Smooth muscle cell (in vitro differentiated cells): ENCODE results near the gene ICA1L. TPM values are rescaled to one million over a fixed set of nuclear protein-coding genes. Genes with fewer than 3 reads are reported as not detected.

ENCODE experiments used
- DNase-seq: peaks from one replicate; lab custom pipeline; 2025; ENCODE audit not compliant: unreplicated experiment; lab: John Stamatoyannopoulos, UW
- H2AFZ ChIP-seq: fragments of 200-600 bp; sonication (generic); 2 replicates; pipeline ENCODE4 v1.6.0; 2016; ENCODE audit warnings: antibody characterized with exemption, low read depth, mild to moderate bottlenecking
- H3F3A ChIP-seq: fragments of 200-600 bp; sonication (generic); 2 replicates; pipeline ENCODE4 v1.6.0; 2017; ENCODE audit warnings: antibody characterized with exemption, low read depth
- H3K27ac ChIP-seq: fragments of 200-600 bp; sonication (generic); 2 replicates; pipeline ENCODE4 v1.5.1; 2016; ENCODE audit warnings: low read depth, mild to moderate bottlenecking
- H3K27me3 ChIP-seq: fragments of 200-600 bp; sonication (generic); 2 replicates; pipeline ENCODE4 v1.6.1; 2016; ENCODE audit warnings: low read depth, mild to moderate bottlenecking
- H3K36me3 ChIP-seq: fragments of 200-600 bp; sonication (generic); 2 replicates; pipeline ENCODE4 v1.5.1; 2016; ENCODE audit warnings: low read depth
- H3K4me1 ChIP-seq: fragments of 200-600 bp; sonication (generic); 2 replicates; pipeline ENCODE4 v1.5.1; 2016; ENCODE audit warnings: low read depth
- H3K4me2 ChIP-seq: fragments of 200-600 bp; sonication (generic); 2 replicates; pipeline ENCODE4 v1.6.0; 2016; ENCODE audit warnings: mild to moderate bottlenecking
- H3K4me3 ChIP-seq: fragments of 200-600 bp; sonication (generic); 2 replicates; pipeline ENCODE4 v1.5.1; 2016; ENCODE audit warnings: mild to moderate bottlenecking
- H3K79me2 ChIP-seq: fragments of 200-600 bp; sonication (generic); 2 replicates; pipeline ENCODE4 v1.6.0; 2016; ENCODE audit warnings: low read depth, mild to moderate bottlenecking
- H3K9ac ChIP-seq: fragments of 200-600 bp; sonication (generic); 2 replicates; pipeline ENCODE4 v1.6.0; 2016; ENCODE audit warnings: low read depth
- H3K9me3 ChIP-seq: fragments of 200-600 bp; sonication (generic); replicated peaks from 2 replicates; pipeline ENCODE4 v1.5.1; 2016; ENCODE audit warnings: low read depth
- H4K20me1 ChIP-seq: fragments of 200-600 bp; sonication (generic); 2 replicates; pipeline ENCODE4 v1.6.0; 2016; ENCODE audit warnings: low read depth
- CTCF ChIP-seq: fragments of 200-600 bp; sonication (generic); IDR thresholded peaks from 2 replicates; pipeline ENCODE4 v1.5.1; 2017; ENCODE audit warnings: borderline replicate concordance, mild to moderate bottlenecking, antibody characterized with exemption; ENCODE audit not compliant: insufficient read depth, poor library complexity, severe bottlenecking
- WGBS: methylation state at CpG from one replicate; pipeline ENCODE4 v1.1.7; 2016; ENCODE audit warnings: low lambda C conversion rate; 5-methylcytosine and 5-hydroxymethylcytosine counted together
- polyA plus RNA-seq: library from polyadenylated mRNA; unstranded; fragments of >200 nt; fragmentation: Nextera tagmentation; extraction: Ambion mirVana; gene quantifications from 2 replicates; pipeline ENCODE4 v1.2.1, GENCODE V29; 2016
- total RNA-seq: library from RNA; depleted of rRNA; stranded (reverse); fragments of >200 nt; gene quantifications from 2 replicates; pipeline ENCODE4 v1.2.3, GENCODE V29; 2014

The ICA1L gene
- total and polyA plus RNA-seq, 2 experiments from 2014 or later: 0.66 to 5.8 TPM

GRCh38 chr2:202848813-202849212, 22.8 kb downstream of the ICA1L start:
- DNase-seq: no peak

GRCh38 chr2:202847693-202848524, 23.7 kb downstream of the ICA1L start:
- H2AFZ ChIP-seq: no peak overlapping the region
- H3K4me1 ChIP-seq: no peaks in the 10 kb centered on the region
- no peak overlapping the region for H3K9ac ChIP-seq
- no peaks in the 10 kb centered on the region for H3K79me2 ChIP-seq
- WGBS: 90% methylated on average over 9 of the region's 9 CpGs
- no peaks in the 10 kb centered on the region for H3K27me3 ChIP-seq
- no peak for TF ChIP-seq CTCF
- no peak overlapping the region for H3K4me3 ChIP-seq
- no peak overlapping the region for H3K27ac ChIP-seq
- H3K9me3 ChIP-seq: no peaks in the 10 kb centered on the region
- no peaks in the 10 kb centered on the region for H4K20me1 ChIP-seq
- no peak overlapping the region for H3K4me2 ChIP-seq
- no peak for DNase-seq
- H3K36me3 ChIP-seq: no peaks in the 10 kb centered on the region
- no peaks in the 10 kb centered on the region for H3F3A ChIP-seq

More at GRCh38 chr2:202848813-202849212, 22.8 kb downstream of the ICA1L start:
- H3K9ac ChIP-seq: no peak overlapping the region
- no peaks in the 10 kb centered on the region for H3K79me2 ChIP-seq
- no peaks in the 10 kb centered on the region for H4K20me1 ChIP-seq
- H3K4me1 ChIP-seq: no peaks in the 10 kb centered on the region
- no peaks in the 10 kb centered on the region for H3F3A ChIP-seq
- H3K4me2 ChIP-seq: no peak overlapping the region
- TF ChIP-seq CTCF: no peak
- no peak overlapping the region for H2AFZ ChIP-seq
- no peaks in the 10 kb centered on the region for H3K27me3 ChIP-seq
- no peaks in the 10 kb centered on the region for H3K9me3 ChIP-seq
- H3K4me3 ChIP-seq: no peak overlapping the region
- no peaks in the 10 kb centered on the region for H3K36me3 ChIP-seq
- WGBS: 76% methylated on average over 8 of the region's 8 CpGs
- H3K27ac ChIP-seq: no peak overlapping the region

- no peak overlapping the region for H3K4me2 ChIP-seq
Observed at GRCh38 chr2:202844656-202845055, 26.9 kb downstream of the ICA1L start.

More at GRCh38 chr2:202844656-202845055, 26.9 kb downstream of the ICA1L start:
- Histone ChIP-seq H3K9me3 (peaks cover 6% of the 10 kb centered on the region), H3K27me3 (no peaks in the 10 kb centered on the region), H3K27ac (no peak overlapping the region), H3K4me3 (no peak overlapping the region), H4K20me1 (no peaks in the 10 kb centered on the region), H3K4me1 (no peaks in the 10 kb centered on the region), H2AFZ (no peak overlapping the region), H3K9ac (no peak overlapping the region), H3K36me3 (no peaks in the 10 kb centered on the region), H3F3A (no peaks in the 10 kb centered on the region), H3K79me2 (no peaks in the 10 kb centered on the region)
- 79% methylated on average over 2 of the region's 2 CpGs for WGBS
- DNase-seq: no peak
- no peak for TF ChIP-seq CTCF
